ENCODE measurements around the gene ZNF195. TPM values are rescaled to one million over a fixed set of nuclear protein-coding genes. Genes with fewer than 3 reads are reported as not detected.

Gene ZNF195
- total and polyA plus RNA-seq, 2 of the 8 experiments (the other 6 are each of a cell fraction or from before 2014, with no cell fraction given), result 23.9 to 88.6 TPM

- no peak overlapping the region for H2AK5ac ChIP-seq (ENCODE audit: low read depth, low read length)
Observed at GRCh38 chr11:3367221-3367620, 11.7 kb downstream of the ZNF195 start.

More at GRCh38 chr11:3367221-3367620, 11.7 kb downstream of the ZNF195 start:
- no peak for DNase-seq (ENCODE audit: low read depth in 1 of 2, low spot score in 2 of 2)
- H3K56ac ChIP-seq (replicated peaks; ENCODE audit: insufficient read length, low read depth, low read length), result no peak overlapping the region
- H2BK20ac ChIP-seq (ENCODE audit: low read length), result no peak overlapping the region
- no peak overlapping the region for H3K4ac ChIP-seq (replicated peaks; ENCODE audit: insufficient read length, low read depth, low read length)
- H3K4me1 ChIP-seq (replicated peaks in 1 of 4; ENCODE audit: control insufficient read depth in 3 of 4, insufficient read depth in 4 of 4, low read length in 3 of 4), result no peaks in the 10 kb centered on the region
- FAIRE-seq, result no peak
- ChIA-PET CTCF (ENCODE audit: partially characterized antibody) (no interaction called here), POLR2A (ENCODE audit: partially characterized antibody) (interaction anchor here (18.0 kb wide), 1 partner anchor 13 kb away, joined by 233 read pairs; the partner anchor contains the start of gene ZNF195)
- no peak overlapping the region for H3K9ac ChIP-seq (replicated peaks in 1 of 4; ENCODE audit: extremely low read depth in 1 of 4, low read depth in 3 of 4, low read length in 3 of 4)
- no peak overlapping the region for H3K14ac ChIP-seq (ENCODE audit: insufficient read length)
- H2BK15ac ChIP-seq (ENCODE audit: low read length), result no peak overlapping the region
- no peak overlapping the region for H3K23ac ChIP-seq (ENCODE audit: insufficient read length)
- no peak overlapping the region for H3K4me3 ChIP-seq (ENCODE audit: extremely low read depth in 1 of 4, insufficient read depth in 2 of 4, low read depth in 3 of 4, low read length in 4 of 4)
- peaks cover 0 to 7% of the 10 kb centered on the region in 2 experiments for H4K20me1 ChIP-seq (replicated peaks in 1 of 2; ENCODE audit: control insufficient read depth in 1 of 2, insufficient read depth in 2 of 2, low read length in 2 of 2)
- H3K79me1 ChIP-seq (ENCODE audit: low read depth, low read length), result no peaks in the 10 kb centered on the region; the same call in 1 of the 2 replicates
- no peak overlapping the region for H2BK120ac ChIP-seq (replicated peaks; ENCODE audit: low read depth, low read length)
- no peak overlapping the region for H3K4me2 ChIP-seq (ENCODE audit: insufficient read depth in 1 of 2, low read depth in 2 of 2, low read length in 2 of 2)
- no peak overlapping the region for H2AFZ ChIP-seq (ENCODE audit: low read length)
- no peak overlapping the region for H2BK12ac ChIP-seq (ENCODE audit: low read depth, low read length)
- no peak overlapping the region for H2BK5ac ChIP-seq (ENCODE audit: low read depth, low read length)
- H3K27ac ChIP-seq (ENCODE audit: low read depth, low read length), result no peak overlapping the region
- peaks cover 0 to 1% (median 0%) of the 10 kb centered on the region in 4 experiments; a peak in 1 of 7 replicates for H3K27me3 ChIP-seq (replicated peaks in 1 of 4; ENCODE audit: control insufficient read depth in 3 of 4, extremely low read depth in 1 of 4, insufficient read depth in 3 of 4, low read length in 3 of 4)
- no peak overlapping the region for H4K5ac ChIP-seq (ENCODE audit: insufficient read length, low read depth, low read length)
- H3K23me2 ChIP-seq (ENCODE audit: low read depth, low read length), result no peaks in the 10 kb centered on the region
- H3K18ac ChIP-seq (ENCODE audit: extremely low read depth, low read length), result no peak overlapping the region
- TF ChIP-seq RAD21 (IDR thresholded peaks at IDR 0.05 in 1 of 2, conservative IDR thresholded peaks at IDR 0.05 in 1 of 2; ENCODE audit: low read depth in 2 of 2, low read length in 2 of 2) (no peak), TCF12 (IDR thresholded peaks at IDR 0.05; ENCODE audit: low read depth, low read length) (no peak), BCL11A (IDR thresholded peaks at IDR 0.05; ENCODE audit: low read depth in 2 of 2, low read length in 2 of 2) (no peak), CHD1 (IDR thresholded peaks at IDR 0.05; ENCODE audit: low read depth, low read length) (no peak), MAFK (IDR thresholded peaks at IDR 0.05; ENCODE audit: low read depth, low read length) (no peak), YY1 (IDR thresholded peaks at IDR 0.05; ENCODE audit: low read depth, low read length) (no peak), BACH1 (IDR thresholded peaks at IDR 0.05; ENCODE audit: low read length) (no peak), JUND (IDR thresholded peaks at IDR 0.05; ENCODE audit: low read length) (no peak), EZH2 (IDR thresholded peaks at IDR 0.05; ENCODE audit: low read depth, low read length, severe bottlenecking) (no peak), RXRA (IDR thresholded peaks at IDR 0.05; ENCODE audit: insufficient read depth, low read depth, low read length) (no peak), TAF7 (optimal IDR thresholded peaks at IDR 0.05; ENCODE audit: borderline replicate concordance, low read depth, low read length) (no peak)
- H3K9me3 ChIP-seq (ENCODE audit: insufficient read depth in 2 of 2, low read depth in 1 of 2, low read length in 1 of 2), result peaks cover 24 to 30% of the 10 kb centered on the region in 2 experiments
- 97% methylated on average over 1 of the region's 1 CpG; no CpG with 5 or more reads in 1 of the 2 experiments for WGBS, 2 experiments (ENCODE audit: extremely low coverage in 1 of 2, insufficient coverage in 1 of 2, insufficient read length in 1 of 2, insufficient replicate concordance in 2 of 2, low coverage in 1 of 2, low lambda C conversion rate in 2 of 2, missing lambda C conversion rate in 1 of 2)
- H4K8ac ChIP-seq (ENCODE audit: extremely low read depth, insufficient read depth, low read length), result no peak overlapping the region
- H3K79me2 ChIP-seq (ENCODE audit: control insufficient read depth in 1 of 2, insufficient read depth in 2 of 2, low read length in 2 of 2), result peaks cover 0 to 91% of the 10 kb centered on the region in 2 experiments; a peak in 2 of 4 replicates
- H4K91ac ChIP-seq (replicated peaks; ENCODE audit: insufficient read length, low read length), result no peak overlapping the region
- peaks cover 34 to 98% (median 79%) of the 10 kb centered on the region in 4 experiments for H3K36me3 ChIP-seq (ENCODE audit: control insufficient read depth in 2 of 4, insufficient read depth in 4 of 4, low read length in 3 of 4)

All from H1 (cell line).